Central memory CD8-positive, alpha-beta T cell (primary cell): Measurements from ENCODE around the gene ADCY5.

Source experiments
- ATAC-seq: fragments of 150-1000 bp; cut with Tn5 transposase; replicated peaks from 2 replicates; pipeline ENCODE4 v1.10.0; 2022; ENCODE audit warnings: mild to moderate bottlenecking, moderate FRiP score, moderate number of reproducible peaks; ENCODE audit not compliant: poor library complexity, severe bottlenecking; ENCODE audit errors: extremely low read depth
- DNase-seq, 2 donors: peaks; one replicate each; pipeline ENCODE4 v3.0.0; 2021; ENCODE audit warnings: low spot score in 2 of 2
- H3K27ac Mint-ChIP-seq: one replicate; pipeline ENCODE4 v1.8.0; 2022; ENCODE audit warnings: low read depth, mild to moderate bottlenecking, moderate library complexity, mixed read lengths
- H3K27me3 Mint-ChIP-seq: one replicate; pipeline ENCODE4 v1.8.0; 2022; ENCODE audit warnings: mixed read lengths
- H3K36me3 Mint-ChIP-seq: one replicate; pipeline ENCODE4 v1.8.0; 2022; ENCODE audit warnings: mild to moderate bottlenecking, moderate library complexity, mixed read lengths; ENCODE audit not compliant: insufficient read depth
- H3K4me1 Mint-ChIP-seq: one replicate; pipeline ENCODE4 v1.8.0; 2022; ENCODE audit warnings: mixed read lengths
- H3K4me3 Mint-ChIP-seq: one replicate; pipeline ENCODE4 v1.8.0; 2022; ENCODE audit warnings: mild to moderate bottlenecking, moderate library complexity, mixed read lengths
- H3K9me3 Mint-ChIP-seq: one replicate; pipeline ENCODE4 v1.8.0; 2022; ENCODE audit warnings: mixed read lengths

The ADCY5 gene

DNA sequence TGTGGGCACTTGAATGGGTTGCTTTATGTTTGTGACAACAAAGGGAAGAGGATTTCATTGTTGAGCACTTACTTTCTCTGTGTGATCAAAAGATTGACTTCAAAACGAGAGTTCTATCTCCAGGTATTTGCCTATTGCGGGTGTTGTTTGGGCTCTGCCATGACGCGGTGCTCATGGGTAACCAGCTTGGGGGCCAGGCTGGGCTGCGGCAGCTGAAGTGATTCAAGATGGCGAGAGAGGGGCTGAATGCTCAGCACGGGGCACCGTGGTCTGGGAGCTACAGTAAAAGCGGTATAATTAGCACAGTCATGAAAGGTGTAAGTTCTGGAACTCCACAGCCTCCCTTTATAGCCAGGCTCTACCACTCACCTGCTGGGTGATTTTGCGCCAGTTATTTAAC lies 31.0 kb upstream of the ADCY5 start:
- H3K36me3 Mint-ChIP-seq, result no peaks in the 10 kb centered on the region
- no peaks in the 10 kb centered on the region for H3K4me1 Mint-ChIP-seq
- no peak overlapping the region for H3K4me3 Mint-ChIP-seq
- H3K27me3 Mint-ChIP-seq, result peaks cover 67% of the 10 kb centered on the region
- H3K27ac Mint-ChIP-seq, result no peak overlapping the region
- ATAC-seq (no peak), DNase-seq (no peak)
- H3K9me3 Mint-ChIP-seq, result no peaks in the 10 kb centered on the region

DNA sequence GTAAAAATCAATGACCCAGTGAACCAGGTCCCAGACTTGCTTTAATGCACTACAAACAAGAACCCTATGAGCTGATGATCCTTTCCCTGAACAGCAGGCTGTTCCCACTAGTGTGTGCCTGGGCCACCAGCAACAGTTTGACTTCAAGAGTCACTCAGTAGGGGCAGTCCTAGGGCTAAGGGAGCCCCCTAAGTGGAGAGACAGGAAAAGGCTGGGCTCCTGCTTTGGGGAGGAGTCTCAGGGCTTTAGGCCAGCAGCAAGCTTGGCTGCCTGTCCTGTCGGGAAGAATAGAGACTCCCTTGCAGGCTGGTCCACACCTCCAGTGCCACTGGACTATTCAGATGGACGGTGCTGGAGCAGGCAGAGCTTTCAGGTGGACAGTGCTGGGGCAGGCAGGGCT lies 29.4 kb upstream of the ADCY5 start:
- Mint-ChIP-seq H3K27ac (no peak overlapping the region), H3K4me1 (no peaks in the 10 kb centered on the region), H3K4me3 (no peak overlapping the region), H3K36me3 (no peaks in the 10 kb centered on the region), H3K9me3 (no peaks in the 10 kb centered on the region), H3K27me3 (peaks cover 63% of the 10 kb centered on the region)
- no peak for DNase-seq
- no peak for ATAC-seq

DNA sequence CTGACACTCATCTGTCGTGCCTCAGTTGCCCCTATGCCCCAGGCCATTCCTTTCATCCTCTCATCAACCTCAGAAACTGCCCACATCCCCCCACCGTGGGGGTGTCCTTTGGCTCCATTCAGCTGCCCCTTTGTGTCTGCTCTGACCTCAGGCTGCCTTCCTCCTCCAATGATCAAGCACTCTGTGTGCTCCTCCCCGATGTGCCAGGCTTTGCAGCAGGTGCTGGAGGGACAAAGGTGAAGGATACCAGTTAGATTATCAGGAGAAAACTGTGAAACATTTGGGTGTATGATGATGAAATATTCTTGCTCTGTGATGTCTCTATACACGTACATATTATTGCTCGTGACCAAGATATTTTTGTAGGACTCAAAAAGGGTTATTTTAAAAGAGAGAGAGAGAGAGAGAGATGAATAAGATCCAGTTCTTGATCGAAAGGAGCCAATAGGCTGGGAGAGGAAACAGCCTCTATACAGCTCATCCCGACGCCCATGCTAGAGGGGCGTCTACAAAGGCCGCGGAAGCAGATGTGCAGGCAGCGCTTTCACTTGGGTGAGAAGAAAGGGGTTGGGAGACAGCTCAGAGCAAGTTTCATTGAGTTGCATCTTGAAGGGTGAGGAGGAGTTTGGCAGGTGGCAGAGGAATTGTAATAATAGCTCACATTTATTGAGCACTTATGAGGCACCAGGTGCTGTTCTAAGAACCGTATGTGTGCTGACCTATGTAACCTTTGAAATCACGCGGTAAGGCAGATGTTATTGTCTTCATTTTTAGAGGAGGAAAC lies 28.3 kb upstream of the ADCY5 start:
- Mint-ChIP-seq H3K4me3 (no peak overlapping the region), H3K4me1 (no peaks in the 10 kb centered on the region), H3K36me3 (no peaks in the 10 kb centered on the region), H3K27me3 (peaks cover 63% of the 10 kb centered on the region), H3K27ac (no peak overlapping the region), H3K9me3 (no peaks in the 10 kb centered on the region)
- no peak for DNase-seq
- no peak for ATAC-seq

DNA sequence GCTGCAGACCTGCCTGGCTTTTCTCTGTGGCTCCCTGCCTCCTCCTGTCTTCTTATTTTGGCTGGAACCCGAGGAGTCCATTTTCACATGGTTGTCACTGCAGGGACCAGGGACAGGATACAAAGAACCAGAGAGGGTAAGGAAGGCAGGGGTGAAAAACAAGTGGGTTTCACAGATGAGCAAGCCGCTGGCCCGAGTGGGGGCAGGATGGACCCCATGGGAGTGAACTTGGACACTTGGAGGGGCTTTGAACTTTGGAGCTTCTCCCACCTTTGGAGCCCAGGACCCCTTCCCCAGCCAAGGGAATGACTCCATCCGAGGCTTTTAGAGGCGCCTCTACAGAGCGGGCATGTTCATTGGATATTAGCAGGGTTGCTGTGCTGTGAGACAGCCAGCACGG lies 26.9 kb upstream of the ADCY5 start:
- ATAC-seq, result no peak
- Mint-ChIP-seq H3K4me3 (no peak overlapping the region), H3K9me3 (no peaks in the 10 kb centered on the region), H3K4me1 (no peaks in the 10 kb centered on the region), H3K27me3 (peaks cover 57% of the 10 kb centered on the region), H3K27ac (no peak overlapping the region), H3K36me3 (no peaks in the 10 kb centered on the region)
- no peak for DNase-seq

DNA sequence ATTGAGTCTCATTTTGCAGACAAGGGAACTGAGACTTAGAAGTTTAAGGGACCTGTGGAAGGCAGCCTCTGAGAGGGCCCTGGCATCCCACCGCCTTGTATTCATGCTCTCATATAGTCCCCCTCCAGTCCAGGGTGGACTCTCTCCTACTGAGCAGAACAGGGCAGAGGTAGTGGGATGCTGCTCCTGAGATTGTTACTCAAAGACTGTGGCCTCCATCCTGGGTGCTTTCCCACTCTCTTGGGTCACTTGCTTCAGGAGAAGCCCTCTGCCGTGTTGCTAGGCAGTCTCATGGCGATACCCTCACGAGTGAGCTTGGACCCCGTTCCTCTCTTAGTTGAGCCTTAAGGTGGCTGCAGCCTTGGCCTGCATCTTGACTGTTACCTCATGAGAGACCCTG lies 22.2 kb upstream of the ADCY5 start:
- Mint-ChIP-seq H3K9me3 (no peaks in the 10 kb centered on the region), H3K27me3 (peaks cover 33% of the 10 kb centered on the region), H3K4me1 (no peaks in the 10 kb centered on the region), H3K36me3 (peaks cover 2% of the 10 kb centered on the region), H3K4me3 (no peak overlapping the region), H3K27ac (no peak overlapping the region)
- DNase-seq (no peak), ATAC-seq (no peak)

DNA sequence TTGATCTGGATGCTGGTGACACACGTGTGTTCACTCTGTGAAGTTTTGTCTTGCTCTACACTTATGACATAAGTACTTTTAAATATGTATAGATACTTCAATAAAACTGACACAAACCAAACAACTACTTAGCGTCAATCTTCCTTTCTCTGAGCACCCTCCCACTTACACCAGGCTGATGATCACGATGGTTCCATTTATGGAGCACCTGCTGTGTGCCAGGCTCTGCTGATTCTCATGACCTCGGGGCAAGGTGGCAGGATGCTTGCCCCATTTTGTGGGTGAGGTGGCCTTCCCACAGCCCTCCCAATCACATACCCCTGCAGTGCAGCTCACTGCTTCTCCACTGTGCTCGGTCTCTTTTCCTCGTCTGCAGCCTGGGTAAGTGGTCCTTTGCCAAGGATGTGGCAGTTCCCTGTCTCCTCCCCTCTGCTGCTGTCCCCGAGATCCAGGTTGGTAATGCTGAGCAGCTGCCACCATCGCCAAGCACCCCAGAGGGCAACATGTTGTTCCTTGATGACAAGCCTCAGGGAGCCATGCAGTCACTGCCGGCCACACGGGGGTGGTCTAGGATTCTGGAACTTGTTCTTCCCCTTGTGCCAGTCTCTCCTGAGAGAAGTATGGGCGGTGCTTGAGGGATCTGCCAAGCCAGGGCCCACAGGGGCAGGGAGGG lies 20.6 kb upstream of the ADCY5 start:
- no peak overlapping the region for H3K27ac Mint-ChIP-seq
- H3K4me3 Mint-ChIP-seq, result no peak overlapping the region
- peaks cover 32% of the 10 kb centered on the region for H3K27me3 Mint-ChIP-seq
- DNase-seq (no peak), ATAC-seq (no peak)
- H3K9me3 Mint-ChIP-seq, result no peaks in the 10 kb centered on the region
- H3K4me1 Mint-ChIP-seq, result no peaks in the 10 kb centered on the region
- H3K36me3 Mint-ChIP-seq, result peaks cover 2% of the 10 kb centered on the region

DNA sequence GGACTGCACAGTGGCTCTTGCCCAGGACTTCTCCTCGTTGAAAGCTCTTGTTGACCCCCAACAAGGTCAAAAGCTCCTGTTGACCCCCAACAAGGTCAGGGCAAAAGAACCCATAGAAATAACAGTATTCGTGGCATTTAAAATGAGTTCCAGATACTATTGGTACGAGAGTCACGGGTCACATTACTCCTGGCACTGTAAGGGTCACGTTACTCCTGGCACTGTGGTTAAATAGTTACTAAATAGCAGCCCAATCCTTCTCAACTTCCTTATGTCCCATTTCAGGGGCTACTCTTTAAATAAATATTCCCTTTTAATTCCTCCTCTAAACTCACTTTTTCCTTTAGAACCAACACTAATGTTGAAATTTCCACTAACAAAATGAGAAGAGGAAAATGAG lies 18.2 kb upstream of the ADCY5 start:
- ATAC-seq (no peak), DNase-seq (no peak)
- H3K9me3 Mint-ChIP-seq, result no peaks in the 10 kb centered on the region
- peaks cover 2% of the 10 kb centered on the region for H3K36me3 Mint-ChIP-seq
- H3K4me1 Mint-ChIP-seq, result no peaks in the 10 kb centered on the region
- no peak overlapping the region for H3K27ac Mint-ChIP-seq
- peaks cover 32% of the 10 kb centered on the region for H3K27me3 Mint-ChIP-seq
- no peak overlapping the region for H3K4me3 Mint-ChIP-seq

DNA sequence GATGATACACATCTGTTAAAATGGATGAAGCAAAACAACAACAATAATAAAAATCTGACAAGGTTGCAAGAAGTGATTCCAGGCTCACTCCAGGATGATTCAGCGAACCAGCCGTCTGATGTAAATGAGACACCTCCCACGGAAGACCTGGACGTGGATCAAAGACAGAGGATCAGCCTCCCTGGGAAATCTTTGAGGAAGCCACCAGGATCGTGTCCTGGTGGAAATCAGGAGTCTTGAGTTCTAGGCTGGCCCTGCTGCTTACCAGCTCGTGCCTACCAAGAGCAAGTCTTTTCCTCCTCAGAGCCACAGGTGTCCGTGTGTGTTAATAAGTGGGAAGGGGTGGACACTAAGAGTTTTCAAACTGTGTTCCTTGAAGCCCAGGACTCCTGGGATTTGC lies 15.3 kb upstream of the ADCY5 start:
- Mint-ChIP-seq H3K9me3 (no peaks in the 10 kb centered on the region), H3K36me3 (no peaks in the 10 kb centered on the region), H3K27ac (no peak overlapping the region), H3K4me3 (no peak overlapping the region), H3K4me1 (no peaks in the 10 kb centered on the region), H3K27me3 (peaks cover 49% of the 10 kb centered on the region)
- DNase-seq (no peak), ATAC-seq (no peak)

DNA sequence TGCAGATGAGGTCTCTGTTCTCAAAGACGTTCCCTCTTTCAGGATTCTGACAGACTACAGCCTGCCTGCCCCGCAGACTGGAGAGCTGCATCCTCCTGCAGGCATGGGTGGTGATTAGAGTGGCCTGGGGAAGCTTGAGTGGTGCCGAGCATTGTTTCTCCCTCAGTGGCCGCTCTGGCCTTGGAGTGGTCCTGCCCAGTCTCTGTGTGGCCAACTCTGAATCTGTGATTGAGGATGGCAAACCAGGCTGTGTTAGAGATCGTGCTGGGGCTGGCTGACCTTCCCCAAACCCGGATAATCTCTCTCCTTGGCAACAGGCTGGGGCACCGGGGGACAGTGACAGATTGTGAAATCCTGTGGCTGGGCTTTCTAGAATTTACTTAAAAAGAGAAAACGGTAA lies 11.0 kb upstream of the ADCY5 start:
- no peaks in the 10 kb centered on the region for H3K36me3 Mint-ChIP-seq
- no peak for ATAC-seq
- H3K9me3 Mint-ChIP-seq, result no peaks in the 10 kb centered on the region
- no peak for DNase-seq
- no peak overlapping the region for H3K27ac Mint-ChIP-seq
- no peak overlapping the region for H3K4me3 Mint-ChIP-seq
- H3K27me3 Mint-ChIP-seq, result peaks cover 58% of the 10 kb centered on the region
- H3K4me1 Mint-ChIP-seq, result no peaks in the 10 kb centered on the region

DNA sequence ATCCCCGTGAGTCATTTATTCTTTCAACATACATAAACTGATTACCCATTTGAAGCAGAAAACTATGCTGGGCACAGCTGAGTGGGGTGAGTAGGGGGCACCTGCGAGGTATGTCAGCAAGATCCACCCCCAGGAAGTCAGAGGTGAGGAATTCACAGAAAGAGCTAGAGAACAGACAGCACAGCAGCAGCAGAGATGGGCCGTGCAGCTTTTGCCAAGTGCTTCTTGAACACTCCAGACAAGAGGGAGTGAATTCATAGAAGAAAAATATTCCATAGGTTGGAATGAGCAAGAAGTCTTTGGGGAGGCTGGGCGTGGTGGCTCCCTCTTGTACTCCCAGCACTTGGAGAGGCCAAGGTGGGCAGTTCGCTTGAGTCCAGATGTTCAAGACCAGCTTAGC lies 9.4 kb upstream of the ADCY5 start:
- Mint-ChIP-seq H3K4me3 (no peak overlapping the region), H3K36me3 (no peaks in the 10 kb centered on the region), H3K27me3 (peaks cover 73% of the 10 kb centered on the region), H3K27ac (no peak overlapping the region), H3K9me3 (no peaks in the 10 kb centered on the region), H3K4me1 (no peaks in the 10 kb centered on the region)
- DNase-seq (no peak), ATAC-seq (no peak)

DNA sequence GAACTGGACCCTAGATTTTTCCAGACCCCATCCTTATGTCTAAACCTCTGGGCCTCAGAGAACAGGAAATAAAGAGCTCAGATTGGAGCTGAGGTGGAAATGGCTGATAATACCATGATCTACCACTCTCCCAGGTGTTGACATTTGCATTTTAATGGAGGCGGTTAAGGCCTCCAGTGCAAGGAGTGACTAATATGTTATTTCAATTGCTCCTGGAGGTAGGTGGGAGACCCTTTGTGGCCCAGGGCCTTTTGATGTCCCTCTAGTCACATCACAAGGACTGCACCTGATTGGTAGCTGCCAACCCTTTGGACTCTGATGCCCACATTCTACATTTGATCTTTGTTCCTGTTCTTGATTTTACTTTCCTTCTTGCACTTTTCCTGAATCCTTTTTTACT lies 9.0 kb upstream of the ADCY5 start:
- H3K27me3 Mint-ChIP-seq, result peaks cover 74% of the 10 kb centered on the region
- H3K4me3 Mint-ChIP-seq, result no peak overlapping the region
- DNase-seq (no peak), ATAC-seq (no peak)
- H3K36me3 Mint-ChIP-seq, result no peaks in the 10 kb centered on the region
- H3K4me1 Mint-ChIP-seq, result no peaks in the 10 kb centered on the region
- H3K27ac Mint-ChIP-seq, result no peak overlapping the region
- H3K9me3 Mint-ChIP-seq, result no peaks in the 10 kb centered on the region

DNA sequence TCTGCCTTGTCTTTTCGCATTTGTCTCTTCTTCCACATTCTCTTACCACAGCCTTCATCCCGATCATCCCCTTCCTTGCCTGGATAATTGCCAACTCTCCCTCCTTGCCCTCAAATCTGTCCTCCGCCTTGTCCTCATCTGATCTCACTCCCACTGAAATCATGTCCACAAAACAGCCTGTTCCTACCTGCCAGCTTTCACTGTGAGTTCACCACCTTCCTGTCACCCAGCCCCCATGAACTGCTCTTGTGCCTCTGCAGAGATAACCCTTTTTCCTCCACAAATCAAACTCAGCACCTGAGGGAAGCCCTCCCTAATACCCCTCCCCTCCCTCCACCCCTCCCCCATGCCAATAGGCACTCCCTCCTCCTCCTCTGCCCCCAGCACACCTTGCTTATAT lies 4.8 kb upstream of the ADCY5 start:
- no peak overlapping the region for H3K4me3 Mint-ChIP-seq
- H3K27me3 Mint-ChIP-seq, result peaks cover 67% of the 10 kb centered on the region
- H3K4me1 Mint-ChIP-seq, result no peaks in the 10 kb centered on the region
- no peaks in the 10 kb centered on the region for H3K36me3 Mint-ChIP-seq
- no peaks in the 10 kb centered on the region for H3K9me3 Mint-ChIP-seq
- DNase-seq, result no peak
- no peak overlapping the region for H3K27ac Mint-ChIP-seq
- no peak for ATAC-seq

DNA sequence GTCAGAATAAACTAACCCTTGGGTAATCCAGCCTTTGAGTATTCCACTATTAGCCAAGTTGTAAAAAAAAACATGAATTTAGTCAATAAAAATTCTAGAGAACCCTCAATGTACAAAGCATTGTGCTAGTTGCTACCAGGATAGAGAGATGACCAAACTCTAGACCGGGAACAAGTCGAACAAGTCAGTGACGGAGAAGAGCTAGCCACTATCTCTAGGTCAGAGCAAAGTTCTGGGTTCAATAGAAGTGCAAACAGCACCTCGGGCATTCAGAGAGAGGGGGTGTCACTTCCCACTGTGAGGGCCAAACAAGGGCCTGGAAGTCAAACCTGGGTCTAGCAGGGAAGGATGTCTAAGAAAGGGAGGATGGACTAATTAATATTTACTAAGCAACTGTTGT lies 2.3 kb upstream of the ADCY5 start:
- DNase-seq, result no peak
- Mint-ChIP-seq H3K9me3 (no peaks in the 10 kb centered on the region), H3K4me3 (no peak overlapping the region), H3K27ac (no peak overlapping the region), H3K36me3 (peaks cover 2% of the 10 kb centered on the region), H3K27me3 (peaks cover 54% of the 10 kb centered on the region), H3K4me1 (no peaks in the 10 kb centered on the region)
- ATAC-seq, result no peak
